ENCODE data around the gene IL1RAP.
"Not testable (repeated sequence)": the region's sequence is repeated elsewhere in the genome, so short reads cannot be mapped to it uniquely, and the experiment has no call there.

GRCh38 chr3:190518531-190518930, 4.6 kb downstream of the IL1RAP start:
- TF ChIP-seq CTCF (conservative IDR thresholded peaks at IDR 0.05; ENCODE audit: low read length); EZH2phosphoT487 (IDR thresholded peaks at IDR 0.05; ENCODE audit: borderline replicate concordance): not testable (repeated sequence)
